IMR-90 (cell line): ENCODE results near the gene CROCC. TPM values are rescaled to one million over a fixed set of nuclear protein-coding genes. Genes with fewer than 3 reads are reported as not detected.
"Not testable (repeated sequence)": the region's sequence is repeated elsewhere in the genome, so short reads cannot be mapped to it uniquely, and the experiment has no call there.

Experiments used
- ATAC-seq: fragments of 200-7000 bp; cut with Tn5 transposase; 2 replicates; pipeline ENCODE4 v1.9.1; 2020; ENCODE audit warnings: low read depth, mild to moderate bottlenecking, moderate library complexity
- BruUV-seq: library from RNA; stranded (reverse); fragments of 400-500 nt; replicated peaks from 2 replicates; lab custom pipeline; 2021; lab: Mats Ljungman, UMichigan
- CTCF ChIA-PET: fragments of 300-600 bp; formaldehyde crosslinking; extraction: SDS; loops from one replicate; lab custom pipeline; 2021; ENCODE audit warnings: antibody characterized with exemption; lab: Yijun Ruan, JAX
- POLR2A ChIA-PET: fragments of 300-600 bp; sonication (Branson Sonifier 250); formaldehyde crosslinking; loops from one replicate; lab custom pipeline; 2022; ENCODE audit warnings: antibody characterized with exemption; ENCODE audit not compliant: unreplicated experiment; lab: Charles Lee
- DNase-seq: peaks from one replicate; pipeline ENCODE4 v3.0.0; 2013
- H2AFZ ChIP-seq: replicated peaks from 2 replicates; pipeline ENCODE3; 2013; ENCODE audit warnings: low read length, mild to moderate bottlenecking; ENCODE audit not compliant: poor library complexity
- H2AK5ac ChIP-seq: 2 replicates; pipeline ENCODE4 v1.6.1; 2013; ENCODE audit warnings: low read depth, low read length, inconsistent platforms
- H2AK9ac ChIP-seq: replicated peaks from 2 replicates; pipeline ENCODE3; 2013; ENCODE audit warnings: mild to moderate bottlenecking, low read depth, low read length, moderate library complexity; ENCODE audit not compliant: poor library complexity
- H2BK120ac ChIP-seq: 2 replicates; pipeline ENCODE4 v1.6.1; 2013; ENCODE audit warnings: low read depth, low read length, inconsistent platforms
- H2BK15ac ChIP-seq: 3 replicates; pipeline ENCODE4 v1.6.1; 2013; ENCODE audit warnings: low read depth, low read length, inconsistent platforms
- H2BK20ac ChIP-seq: 2 replicates; pipeline ENCODE4 v1.6.1; 2013; ENCODE audit warnings: low read depth, mild to moderate bottlenecking, inconsistent platforms, low read length, moderate library complexity
- H2BK5ac ChIP-seq: 2 replicates; pipeline ENCODE4 v1.6.1; 2013; ENCODE audit warnings: mild to moderate bottlenecking, low read depth, low read length, inconsistent platforms; ENCODE audit not compliant: poor library complexity, severe bottlenecking
- H3K14ac ChIP-seq: replicated peaks from 2 replicates; pipeline ENCODE4 v1.6.1; 2013; ENCODE audit warnings: low read depth, low read length, inconsistent platforms
- H3K18ac ChIP-seq: 2 replicates; pipeline ENCODE4 v1.6.1; 2013; ENCODE audit warnings: low read depth, low read length, control low read depth
- H3K23ac ChIP-seq: 2 replicates; pipeline ENCODE4 v1.6.1; 2013; ENCODE audit warnings: low read depth, low read length, inconsistent platforms
- H3K27ac ChIP-seq: 2 replicates; pipeline ENCODE4 v1.5.1; 2013; ENCODE audit warnings: mild to moderate bottlenecking, control low read depth, low read length; ENCODE audit not compliant: insufficient read depth
- H3K27me3 ChIP-seq: 2 replicates; pipeline ENCODE4 v1.6.1; 2013; ENCODE audit warnings: low read length; ENCODE audit not compliant: control insufficient read depth, insufficient read depth
- H3K36me3 ChIP-seq: 2 replicates; pipeline ENCODE4 v1.6.1; 2013; ENCODE audit warnings: low read length, mixed read lengths; ENCODE audit not compliant: control insufficient read depth, insufficient read depth
- H3K4ac ChIP-seq: 2 replicates; pipeline ENCODE4 v1.6.1; 2013; ENCODE audit warnings: low read depth, low read length, inconsistent platforms
- H3K4me1 ChIP-seq: 2 replicates; pipeline ENCODE4 v1.6.1; 2013; ENCODE audit warnings: low read length, mixed read lengths; ENCODE audit not compliant: control insufficient read depth, insufficient read depth
- H3K4me2 ChIP-seq: 2 replicates; pipeline ENCODE4 v1.6.1; 2013; ENCODE audit warnings: low read depth, mild to moderate bottlenecking, control low read depth, low read length, moderate library complexity
- H3K4me3 ChIP-seq: 2 replicates; pipeline ENCODE4 v1.5.1; 2013; ENCODE audit warnings: low read depth, mild to moderate bottlenecking, control low read depth, low read length, moderate library complexity; ENCODE audit not compliant: insufficient read depth
- H3K56ac ChIP-seq: 2 replicates; pipeline ENCODE4 v1.6.1; 2013; ENCODE audit warnings: low read length, inconsistent platforms; ENCODE audit not compliant: insufficient read depth; ENCODE audit errors: extremely low read depth
- H3K79me1 ChIP-seq, 2 experiments: 2 replicates each; pipeline ENCODE4 v1.6.1; 2013; ENCODE audit warnings: low read length in 2 of 2, inconsistent platforms in 1 of 2, low read depth in 1 of 2
- H3K9ac ChIP-seq: 2 replicates; pipeline ENCODE4 v1.6.1; 2013; ENCODE audit warnings: low read depth, low read length, control low read depth
- H3K9me1 ChIP-seq: 2 replicates; pipeline ENCODE4 v1.6.1; 2013; ENCODE audit warnings: low read length, inconsistent platforms; ENCODE audit not compliant: insufficient read depth
- H3K9me3 ChIP-seq: 2 replicates; pipeline ENCODE4 v1.6.1; 2013; ENCODE audit warnings: low read length; ENCODE audit not compliant: control insufficient read depth, insufficient read depth
- H4K20me1 ChIP-seq: 2 replicates; pipeline ENCODE4 v1.6.1; 2013; ENCODE audit warnings: low read length, inconsistent platforms; ENCODE audit not compliant: insufficient read depth
- H4K5ac ChIP-seq: 2 replicates; pipeline ENCODE4 v1.6.1; 2013; ENCODE audit warnings: mild to moderate bottlenecking, low read depth, low read length, control low read depth
- H4K8ac ChIP-seq, 2 experiments: 2 replicates each; pipeline ENCODE4 v1.6.1; 2013; ENCODE audit warnings: low read depth in 2 of 2, low read length in 2 of 2, control low read depth in 1 of 2, inconsistent platforms in 1 of 2
- H4K91ac ChIP-seq: 2 replicates; pipeline ENCODE4 v1.6.1; 2013; ENCODE audit warnings: low read depth, low read length, inconsistent platforms; ENCODE audit not compliant: insufficient read depth
- WGBS, 2 experiments: methylation state at CpG; one replicate each; pipeline versions ENCODE4 v1.1.5 to v1.1.7; 2013; ENCODE audit warnings: missing lambda C conversion rate in 2 of 2; ENCODE audit not compliant: insufficient read length in 1 of 2; ENCODE audit errors: extremely low coverage in 2 of 2; 5-methylcytosine and 5-hydroxymethylcytosine counted together
- dilution Hi-C: fragments of 300-500 bp; cut with HindIII; formaldehyde crosslinking; loops from one replicate; pipeline ENCODE4 v1.14.3; 2018; ENCODE audit warnings: low sequenced_read_pairs; ENCODE audit not compliant: unreplicated experiment
- in situ Hi-C: fragments of 300-500 bp; cut with MboI; formaldehyde crosslinking; loops from 3 replicates; pipeline ENCODE4 v1.14.3; 2019; ENCODE audit warnings: low sequenced_read_pairs, inconsistent platforms, mixed read lengths
- intact Hi-C: fragments of 100-400 bp; cut with micrococcal nuclease; formaldehyde crosslinking; loops from 2 replicates; pipeline ENCODE4 v1.10.0; 2022
- polyA plus RNA-seq, 3 experiments: library from polyadenylated mRNA; depleted of rRNA; stranded (reverse); fragments of >200 nt; gene quantifications; 2 replicates each; pipeline ENCODE4 v1.2.3, GENCODE V29; 2012; ENCODE audit warnings: low replicate concordance in 1 of 3
- total RNA-seq: library from RNA; depleted of rRNA; stranded (reverse); fragments of >200 nt; gene quantifications from 2 replicates; pipeline ENCODE4 v1.2.3, GENCODE V29; 2012

The CROCC gene
- total and polyA plus RNA-seq, 2 of the 4 experiments (the other 2 are of a cell fraction) = 7.5 to 13.7 TPM

GRCh38 chr1:16929146-16930041, 7.7 kb downstream of the CROCC start:
- H3K9me1 ChIP-seq, POLR2A ChIA-PET, H3K9me3 ChIP-seq, H3K4ac ChIP-seq, H3K27ac ChIP-seq, H3K4me3 ChIP-seq, H3K4me1 ChIP-seq, H2BK15ac ChIP-seq, H3K56ac ChIP-seq, H3K79me1 ChIP-seq, H2AK5ac ChIP-seq, H4K91ac ChIP-seq, H2BK5ac ChIP-seq, H3K9ac ChIP-seq, DNase-seq, dilution Hi-C loops, H3K14ac ChIP-seq, in situ Hi-C loops, H3K23ac ChIP-seq, H3K18ac ChIP-seq, ATAC-seq, H4K20me1 ChIP-seq, H3K36me3 ChIP-seq, H4K8ac ChIP-seq, H3K27me3 ChIP-seq, H2BK120ac ChIP-seq, BruUV-seq, H4K5ac ChIP-seq, H2AK9ac ChIP-seq, H2BK20ac ChIP-seq, H3K4me2 ChIP-seq: not testable (repeated sequence)
- CTCF ChIA-PET = interaction anchor here (0.5 to 0.6 kb wide), 2 partner anchors 11 to 100 kb away, joined by 3 read pairs; no protein-coding TSS in a partner anchor
- 82% methylated on average over 12 of the region's 24 CpGs; no CpG with 5 or more reads in 1 of the 2 experiments for WGBS, 2 experiments
- H2AFZ ChIP-seq = peak overlapping the region; percentile 9
- intact Hi-C loops = loop anchor here (5.0 kb wide), 1 partner anchor 317 kb away; the partner anchor contains the start of gene NBPF1

- CTCF ChIA-PET = interaction anchor here (0.7 kb wide), 1 partner anchor 300 kb away, joined by 3 read pairs; no protein-coding TSS in a partner anchor
- H2BK5ac ChIP-seq, H3K9me1 ChIP-seq, H3K4me1 ChIP-seq, H3K23ac ChIP-seq, ATAC-seq, H3K56ac ChIP-seq, H2BK120ac ChIP-seq, H3K4ac ChIP-seq, H3K27me3 ChIP-seq, H4K5ac ChIP-seq, H4K91ac ChIP-seq, BruUV-seq, H3K9me3 ChIP-seq, H3K27ac ChIP-seq, H2BK15ac ChIP-seq, H2AK5ac ChIP-seq, H3K4me2 ChIP-seq, H4K20me1 ChIP-seq, H3K4me3 ChIP-seq, H3K9ac ChIP-seq, in situ Hi-C loops, H3K36me3 ChIP-seq, POLR2A ChIA-PET, H3K14ac ChIP-seq, DNase-seq, H2AK9ac ChIP-seq, H2AFZ ChIP-seq, H3K79me1 ChIP-seq, H4K8ac ChIP-seq, dilution Hi-C loops, H2BK20ac ChIP-seq, H3K18ac ChIP-seq: not testable (repeated sequence)
- 86% methylated on average over 7 of the region's 18 CpGs; no CpG with 5 or more reads in 1 of the 2 experiments for WGBS, 2 experiments
- intact Hi-C loops = loop anchor here (5.0 kb wide), 1 partner anchor 319 kb away; the partner anchor contains the start of gene NBPF1
Measured at GRCh38 chr1:16931206-16931934, 9.6 kb downstream of the CROCC start.
